Left lobe of liver (tissue), 2 donors: ENCODE data around the gene ANKRD12. TPM values are rescaled to one million over a fixed set of nuclear protein-coding genes. Genes with fewer than 3 reads are reported as not detected.
A peak's percentile ranks its signal among the peaks of the same experiment; 100 is the strongest.

Experiments used
- ATAC-seq: fragments of 200-7000 bp; cut with Tn5 transposase; one replicate; pipeline ENCODE4 v1.9.1; 2020; ENCODE audit warnings: mild to moderate bottlenecking, moderate library complexity
- DNase-seq: peaks from one replicate; pipeline ENCODE4 v3.0.0-alpha.2; 2020; ENCODE audit warnings: low spot score
- total RNA-seq: library from RNA; stranded (reverse); gene quantifications from one replicate; pipeline ENCODE4 v1.2.1, GENCODE V29; 2021
- donor health status: DM: no; HTN: no; CAD: no; lungs with moderate emphysema.
- donor health status: DM: no; HTN: yes; CAD: no.

Gene ANKRD12
- total RNA-seq, 1 donor from 2014 or later, result 15.0 TPM

GRCh38 chr18:9105420-9105819, 31.2 kb upstream of the ANKRD12 start:
- no peak for ATAC-seq

GRCh38 chr18:9106094-9106493, 30.5 kb upstream of the ANKRD12 start:
- ATAC-seq (no peak), DNase-seq (no peak)

More at GRCh38 chr18:9105420-9105819, 31.2 kb upstream of the ANKRD12 start:
- DNase-seq, result no peak

- ATAC-seq (no peak), DNase-seq (no peak)
These were observed 29.6 kb upstream of the ANKRD12 start for GRCh38 chr18:9106800-9107584.

GRCh38 chr18:9108911-9109310, 27.7 kb upstream of the ANKRD12 start:
- ATAC-seq (no peak), DNase-seq (no peak)

GRCh38 chr18:9109523-9109922, 27.1 kb upstream of the ANKRD12 start:
- no peak for DNase-seq
- peak; percentile 32 for ATAC-seq

- ATAC-seq (no peak), DNase-seq (no peak)
These were observed 23.0 kb upstream of the ANKRD12 start for GRCh38 chr18:9113468-9114149.

GRCh38 chr18:9115984-9116383, 20.6 kb upstream of the ANKRD12 start:
- ATAC-seq (no peak), DNase-seq (no peak)

- ATAC-seq, result no peak
- DNase-seq, result no peak
These were observed 18.4 kb upstream of the ANKRD12 start for GRCh38 chr18:9117980-9118841.

GRCh38 chr18:9120796-9121195, 15.8 kb upstream of the ANKRD12 start:
- DNase-seq (no peak), ATAC-seq (no peak)

- DNase-seq (no peak), ATAC-seq (no peak)
These were observed 13.1 kb upstream of the ANKRD12 start for GRCh38 chr18:9123520-9123919.

GRCh38 chr18:9124824-9125223, 11.8 kb upstream of the ANKRD12 start:
- ATAC-seq (no peak), DNase-seq (no peak)

- DNase-seq, result no peak
- ATAC-seq, result no peak
These were observed 10.2 kb upstream of the ANKRD12 start for GRCh38 chr18:9126337-9126736.

- ATAC-seq (no peak), DNase-seq (no peak)
These were observed 6.4 kb upstream of the ANKRD12 start for GRCh38 chr18:9130195-9130594.

- ATAC-seq, result no peak
- DNase-seq, result no peak
These were observed 5.8 kb upstream of the ANKRD12 start for GRCh38 chr18:9130806-9131205.

GRCh38 chr18:9132628-9133027, 4.0 kb upstream of the ANKRD12 start:
- DNase-seq (no peak), ATAC-seq (no peak)

GRCh38 chr18:9133225-9133624, 3.4 kb upstream of the ANKRD12 start:
- ATAC-seq, result no peak
- no peak for DNase-seq

- DNase-seq (no peak), ATAC-seq (no peak)
These were observed 1.3 kb upstream of the ANKRD12 start for GRCh38 chr18:9135081-9135911.

GRCh38 chr18:9135912-9136314, 668 bp upstream of the ANKRD12 start:
- ATAC-seq, result peak; percentile 43
- no peak for DNase-seq

- DNase-seq (peak; percentile 81), ATAC-seq (peak; percentile 54)
These were observed 836 bp downstream of the ANKRD12 start for GRCh38 chr18:9137168-9138066.
